Esophagus squamous epithelium (tissue), 5 donors: Measurements from ENCODE around the gene SLC38A1. TPM values are rescaled to one million over a fixed set of nuclear protein-coding genes. Genes with fewer than 3 reads are reported as not detected.

Source experiments
- DNase-seq: peaks from one replicate; lab custom pipeline; 2025; lab: John Stamatoyannopoulos, UW
- H3K27ac ChIP-seq, 4 donors: fragments of 200-600 bp; sonication (generic); one replicate each; pipeline ENCODE4 v1.5.1; 2016 to 2019; ENCODE audit warnings: mild to moderate bottlenecking in 1 of 4
- H3K27me3 ChIP-seq, 4 donors: fragments of 200-600 bp; sonication (generic); 1 replicate in 3 of 4; 2 replicates in 1 of 4; pipeline versions ENCODE4 v1.5.1 to v1.6.0; 2017 to 2021; ENCODE audit warnings: antibody characterized with exemption in 1 of 4
- H3K36me3 ChIP-seq, 3 donors: fragments of 200-600 bp; sonication (generic); one replicate each; pipeline ENCODE4 v1.5.1; 2016 to 2019
- H3K4me1 ChIP-seq, 3 donors: fragments of 200-600 bp; sonication (generic); one replicate each; pipeline ENCODE4 v1.5.1; 2017 to 2019
- H3K4me3 ChIP-seq, 4 donors: fragments of 200-600 bp; sonication (generic); 1 replicate in 3 of 4; 2 replicates in 1 of 4; pipeline ENCODE4 v1.5.1; 2016 to 2019; ENCODE audit warnings: mild to moderate bottlenecking in 2 of 4, moderate library complexity in 1 of 4
- H3K9me3 ChIP-seq, 3 donors: fragments of 200-600 bp; sonication (generic); one replicate each; pipeline ENCODE4 v1.5.1; 2016 to 2019
- POLR2A ChIP-seq, 4 donors: fragments of 450-650 bp; IDR thresholded peaks; one replicate each; pipeline ENCODE4 v1.6.1; 2017; ENCODE audit warnings: antibody characterized with exemption in 4 of 4, mild to moderate bottlenecking in 4 of 4, moderate library complexity in 3 of 4
- WGBS, 2 donors: methylation state at CpG; one replicate each; pipeline ENCODE4 v1.1.5; 2018; 5-methylcytosine and 5-hydroxymethylcytosine counted together
- intact Hi-C: fragments of 100-400 bp; cut with DNase I; formaldehyde crosslinking; loops from one replicate; pipeline ENCODE4 v1.15.0; 2022
- total RNA-seq, 4 donors: library from RNA; depleted of rRNA; stranded (reverse); fragments of >200 nt; gene quantifications; one replicate each; pipeline ENCODE4 v1.1.0, GENCODE V29; 2016
- TF ChIP-seq, protein P1 (sequence below), 6 experiments: fragments of 450-650 bp in 4 of 6; fragments of 200-600 bp in 2 of 6; sonication (generic) in 2 of 6; IDR thresholded peaks; one replicate each; pipeline ENCODE4 v1.5.1; 2016 to 2019; ENCODE audit warnings: antibody characterized with exemption in 6 of 6, mild to moderate bottlenecking in 4 of 6, moderate library complexity in 4 of 6
- donor health status: DM: yes; HTN: yes; CAD: no.

Gene SLC38A1
- total RNA-seq, 4 donors from 2014 or later: 23.3 to 88.7 (median 73.3) TPM

DNA sequence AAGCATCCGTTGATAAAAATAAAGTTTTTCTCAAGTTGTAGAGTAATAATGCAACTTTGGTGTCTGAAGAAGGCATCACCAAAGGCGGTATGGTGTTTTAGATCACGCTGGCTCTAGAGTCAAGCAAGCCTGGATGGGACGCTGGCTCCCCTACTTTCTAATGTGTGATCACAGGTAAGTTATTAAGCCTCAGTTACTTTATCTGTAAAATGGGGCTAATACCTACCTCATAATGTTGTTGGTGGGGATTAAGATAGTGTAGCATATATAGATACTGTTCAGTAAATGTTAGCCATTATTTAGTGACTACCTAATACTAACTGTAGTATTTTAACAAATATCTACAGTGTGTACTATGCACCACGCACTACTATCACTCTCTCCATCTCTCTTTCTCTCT lies 45.8 kb downstream of the SLC38A1 start:
- Histone ChIP-seq H3K4me1 (peaks cover 7 to 72% (median 27%) of the 10 kb centered on the region in 3 donors), H3K27me3 (no peaks in the 10 kb centered on the region), H3K36me3 (peaks cover 0 to 5% (median 0%) of the 10 kb centered on the region in 3 donors), H3K9me3 (no peaks in the 10 kb centered on the region), H3K27ac (no peak overlapping the region), H3K4me3 (no peak overlapping the region)
- 80 to 93% methylated on average over 5 of the region's 5 CpGs for WGBS, 2 donors
- TF ChIP-seq, protein P1, sequence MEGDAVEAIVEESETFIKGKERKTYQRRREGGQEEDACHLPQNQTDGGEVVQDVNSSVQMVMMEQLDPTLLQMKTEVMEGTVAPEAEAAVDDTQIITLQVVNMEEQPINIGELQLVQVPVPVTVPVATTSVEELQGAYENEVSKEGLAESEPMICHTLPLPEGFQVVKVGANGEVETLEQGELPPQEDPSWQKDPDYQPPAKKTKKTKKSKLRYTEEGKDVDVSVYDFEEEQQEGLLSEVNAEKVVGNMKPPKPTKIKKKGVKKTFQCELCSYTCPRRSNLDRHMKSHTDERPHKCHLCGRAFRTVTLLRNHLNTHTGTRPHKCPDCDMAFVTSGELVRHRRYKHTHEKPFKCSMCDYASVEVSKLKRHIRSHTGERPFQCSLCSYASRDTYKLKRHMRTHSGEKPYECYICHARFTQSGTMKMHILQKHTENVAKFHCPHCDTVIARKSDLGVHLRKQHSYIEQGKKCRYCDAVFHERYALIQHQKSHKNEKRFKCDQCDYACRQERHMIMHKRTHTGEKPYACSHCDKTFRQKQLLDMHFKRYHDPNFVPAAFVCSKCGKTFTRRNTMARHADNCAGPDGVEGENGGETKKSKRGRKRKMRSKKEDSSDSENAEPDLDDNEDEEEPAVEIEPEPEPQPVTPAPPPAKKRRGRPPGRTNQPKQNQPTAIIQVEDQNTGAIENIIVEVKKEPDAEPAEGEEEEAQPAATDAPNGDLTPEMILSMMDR (IDR thresholded peaks at IDR 0.05): no peak
- TF ChIP-seq POLR2A (IDR thresholded peaks at IDR 0.05): no peak
- no peak for DNase-seq
- intact Hi-C loops: no loop called here

DNA sequence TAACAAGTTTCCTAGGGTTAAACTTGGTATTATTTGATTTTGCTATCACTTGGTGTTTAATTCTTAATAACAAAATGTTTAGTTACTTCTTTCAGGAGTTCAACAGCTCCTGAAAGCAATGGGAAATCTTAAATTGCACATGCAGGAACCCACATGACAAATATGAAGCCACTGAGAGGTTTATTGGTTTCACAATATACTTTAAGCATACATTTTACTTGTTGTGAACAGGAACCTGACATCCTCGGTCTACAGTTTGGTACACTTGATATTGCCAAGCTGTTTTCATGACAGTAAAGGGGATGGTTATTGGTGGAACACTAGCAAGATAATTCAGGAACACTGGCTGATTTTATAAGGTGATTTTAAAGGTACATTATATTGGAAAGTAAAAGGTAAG lies 46.2 kb downstream of the SLC38A1 start:
- Histone ChIP-seq H3K9me3 (no peaks in the 10 kb centered on the region), H3K27ac (peak overlapping the region in 1 of 4 donors; percentile 46), H3K4me1 (peaks cover 8 to 71% (median 27%) of the 10 kb centered on the region in 3 donors), H3K27me3 (no peaks in the 10 kb centered on the region), H3K4me3 (no peak overlapping the region), H3K36me3 (peaks cover 0 to 1% (median 0%) of the 10 kb centered on the region in 3 donors)
- TF ChIP-seq, protein P1 (IDR thresholded peaks at IDR 0.05): no peak
- TF ChIP-seq POLR2A (IDR thresholded peaks at IDR 0.05): no peak
- 73 to 92% methylated on average over 1 of the region's 1 CpG for WGBS, 2 donors
- no peak for DNase-seq
- intact Hi-C loops: no loop called here

DNA sequence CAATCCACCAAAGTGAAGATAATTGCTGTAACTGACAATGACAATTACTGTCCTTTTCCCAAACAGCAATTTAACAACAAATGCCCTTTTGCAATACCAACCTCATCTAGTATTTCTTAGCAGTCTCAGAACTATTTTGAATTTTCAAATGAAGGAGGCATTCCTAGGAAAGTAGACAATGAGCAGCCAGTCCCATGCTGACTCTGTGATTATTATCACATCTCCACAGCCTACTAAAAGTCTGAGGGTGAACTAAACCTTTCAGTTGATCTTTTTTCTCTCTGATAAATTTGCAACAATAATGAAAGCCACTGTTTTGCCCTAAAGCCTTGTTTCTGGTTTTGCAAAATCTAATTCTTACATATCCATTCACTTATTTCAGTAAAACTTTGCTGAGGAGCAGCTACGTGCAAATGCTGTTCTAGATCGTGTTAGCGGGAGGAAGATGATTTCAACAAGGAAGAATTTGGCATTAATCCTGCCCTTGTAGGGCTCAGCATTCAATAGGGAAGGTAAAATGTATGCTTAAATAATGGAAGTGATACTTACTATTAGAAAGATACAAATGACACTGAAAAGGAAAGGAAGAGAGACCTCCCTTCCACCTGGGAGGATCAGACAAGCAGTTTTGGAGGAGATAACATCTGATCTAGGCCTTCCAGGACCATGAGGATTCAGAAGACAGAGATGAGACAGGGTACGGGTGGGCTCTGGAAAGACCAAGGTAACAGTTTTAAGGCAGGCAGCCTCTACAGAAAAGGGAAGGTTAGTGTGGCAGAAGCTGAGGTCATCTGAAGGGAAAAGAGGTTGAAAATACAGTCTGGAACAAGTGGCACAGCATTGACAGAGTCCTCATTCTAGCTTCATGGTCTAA lies 47.4 kb downstream of the SLC38A1 start:
- peak overlapping the region in 2 of 4 donors; percentile 4 to 46 for H3K27ac ChIP-seq

DNA sequence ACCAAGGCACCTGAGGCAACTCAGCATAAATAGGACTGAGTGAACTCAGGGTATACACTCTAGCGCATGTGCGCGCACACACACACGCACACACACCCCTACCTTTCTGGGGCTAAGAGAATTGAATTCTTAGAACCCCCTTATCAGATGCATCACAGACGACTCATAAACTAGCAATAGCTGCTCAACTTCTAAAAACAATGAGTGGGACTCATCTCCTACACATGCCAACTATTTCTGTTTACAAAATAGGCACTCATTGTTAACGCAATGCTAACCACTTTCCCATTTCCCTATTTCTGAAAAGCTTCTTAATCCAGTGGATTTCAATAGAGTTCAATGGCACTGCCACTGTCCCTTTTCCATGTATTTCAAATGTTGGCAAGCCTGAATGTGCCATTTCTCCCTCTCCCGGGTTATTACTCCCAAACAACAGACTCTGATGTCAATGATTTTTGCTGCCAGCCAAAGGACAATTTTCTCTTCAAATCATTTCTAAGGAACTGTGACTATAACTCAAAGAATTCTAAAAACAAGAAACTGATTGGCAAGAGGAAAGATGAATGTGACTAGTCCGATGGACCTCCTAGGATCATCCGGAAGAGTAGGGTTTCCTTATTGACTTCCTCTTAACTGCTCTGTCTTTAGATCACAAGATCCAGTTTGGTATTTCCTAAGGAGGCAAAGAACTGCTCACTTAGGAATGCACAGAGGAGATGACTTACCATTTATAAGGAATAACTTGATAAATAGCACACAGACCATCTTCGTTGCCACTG lies 48.8 kb downstream of the SLC38A1 start:
- Histone ChIP-seq H3K27me3 (no peaks in the 10 kb centered on the region), H3K4me1 (peaks cover 8 to 83% (median 27%) of the 10 kb centered on the region in 3 donors), H3K27ac (peak overlapping the region in 3 of 4 donors; percentile 0 to 51 (median 43)), H3K4me3 (no peak overlapping the region), H3K9me3 (no peaks in the 10 kb centered on the region), H3K36me3 (peaks cover 0 to 6% (median 0%) of the 10 kb centered on the region in 3 donors)
- intact Hi-C loops: no loop called here
- no peak for DNase-seq
- TF ChIP-seq, protein P1 (IDR thresholded peaks at IDR 0.05): no peak
- peak in 1 of 4 donors; percentile 18 for TF ChIP-seq POLR2A (IDR thresholded peaks at IDR 0.05)
- 54 to 74% methylated on average over 10 of the region's 10 CpGs for whole genome bisulfite sequencing, 2 donors

More for the DNA sequence above, 47.4 kb downstream of the SLC38A1 start:
- intact Hi-C loops: no loop called here
- no peak for DNase-seq
- H3K36me3 ChIP-seq: peaks cover 0 to under 1% (median 0%) of the 10 kb centered on the region in 3 donors
- no peaks in the 10 kb centered on the region for H3K27me3 ChIP-seq
- peaks cover 8 to 73% (median 27%) of the 10 kb centered on the region in 3 donors for H3K4me1 ChIP-seq
- WGBS, 2 donors: 43 to 59% methylated on average over 4 of the region's 4 CpGs
- TF ChIP-seq, protein P1 (IDR thresholded peaks at IDR 0.05): no peak
- TF ChIP-seq POLR2A (IDR thresholded peaks at IDR 0.05): no peak
- no peaks in the 10 kb centered on the region for H3K9me3 ChIP-seq
- no peak overlapping the region for H3K4me3 ChIP-seq
